HepG2 (cell line): Measurements from ENCODE around the gene PDE1C. TPM values are rescaled to one million over a fixed set of nuclear protein-coding genes. Genes with fewer than 3 reads are reported as not detected.

Source experiments
- ATAC-seq: fragments of 200-7000 bp; cut with Tn5 transposase; 3 replicates; pipeline ENCODE4 v1.9.1; 2020; ENCODE audit warnings: mild to moderate bottlenecking, moderate library complexity
- BruUV-seq: library from RNA; stranded (reverse); fragments of 400-500 nt; replicated peaks from 2 replicates; lab custom pipeline; 2021; lab: Mats Ljungman, UMichigan
- CTCF ChIA-PET: fragments of 300-600 bp; formaldehyde crosslinking; extraction: SDS; loops from one replicate; lab custom pipeline; 2021; ENCODE audit warnings: low total read pairs, inconsistent platforms, low intra/inter-chr PET ratio; lab: Yijun Ruan, JAX
- POLR2A ChIA-PET: fragments of 350-600 bp; sonication (Branson Sonifier 250); formaldehyde crosslinking; loops from one replicate; lab custom pipeline; 2020; ENCODE audit warnings: antibody characterized with exemption, inconsistent platforms; lab: Yijun Ruan, JAX
- DNase-seq: peaks from one replicate; pipeline ENCODE4 v3.0.0-alpha.2; 2015; ENCODE audit warnings: low spot score
- FAIRE-seq: peaks from 3 replicates; lab custom pipeline; 2011; peaks lifted over from hg19 to GRCh38; lab: Jason Lieb, UNC
- H2AFZ ChIP-seq: one replicate; pipeline ENCODE4 v1.6.1; 2011; ENCODE audit warnings: low read length, inconsistent platforms
- H3K27ac ChIP-seq: fragments of 300-600 bp; 3 replicates; pipeline ENCODE4 v1.8.0; 2011; ENCODE audit warnings: mixed run types, mild to moderate bottlenecking, mixed read lengths, low read length, inconsistent platforms; ENCODE audit not compliant: insufficient read depth; ENCODE audit errors: extremely low read length
- H3K27me3 ChIP-seq, 2 experiments: fragments of 200-600 bp in 1 of 2; 2 replicates in 1 of 2; 3 replicates in 1 of 2; pipeline versions ENCODE4 v1.6.0 to v1.8.0; 2011; ENCODE audit warnings: low read length in 2 of 2, mild to moderate bottlenecking in 2 of 2, moderate library complexity in 2 of 2, inconsistent platforms in 1 of 2; ENCODE audit not compliant: insufficient read depth in 2 of 2, control insufficient read depth in 1 of 2
- H3K36me3 ChIP-seq, 2 experiments: fragments of 200-600 bp in 1 of 2; replicated peaks in 1 of 2; 2 replicates in 1 of 2; 3 replicates in 1 of 2; pipeline versions ENCODE4 v1.5.1 to v1.8.0; 2011; ENCODE audit warnings: low read length in 2 of 2, inconsistent platforms in 1 of 2; ENCODE audit not compliant: insufficient read depth in 2 of 2, control insufficient read depth in 1 of 2
- H3K4me1 ChIP-seq: 2 replicates; pipeline ENCODE4 v1.5.1; 2012; ENCODE audit warnings: low read length, inconsistent platforms; ENCODE audit not compliant: insufficient read depth
- H3K4me2 ChIP-seq: 2 replicates; pipeline ENCODE4 v1.6.0; 2011; ENCODE audit warnings: low read depth, low read length, inconsistent platforms
- H3K4me3 ChIP-seq, 3 experiments: fragments of 200-600 bp in 1 of 3; sonication (generic), shearing (Covaris generic) in 1 of 3; replicated peaks in 1 of 3; 2 replicates each; pipeline ENCODE4 v1.5.1; 2011 to 2016; ENCODE audit warnings: low read length in 3 of 3, inconsistent platforms in 2 of 3, low read depth in 2 of 3, mild to moderate bottlenecking in 2 of 3, control low read depth in 1 of 3, mixed read lengths in 1 of 3; ENCODE audit not compliant: insufficient read depth in 1 of 3
- H3K79me2 ChIP-seq: one replicate; pipeline ENCODE4 v1.6.1; 2011; ENCODE audit warnings: low read length, inconsistent platforms; ENCODE audit not compliant: insufficient read depth
- H3K9ac ChIP-seq: 2 replicates; pipeline ENCODE4 v1.6.0; 2011; ENCODE audit warnings: mild to moderate bottlenecking, low read depth, low read length, inconsistent platforms; ENCODE audit not compliant: insufficient read depth
- H3K9me3 ChIP-seq: 2 replicates; pipeline ENCODE4 v1.5.1; 2012; ENCODE audit warnings: mild to moderate bottlenecking, low read length
- H4K20me1 ChIP-seq: 2 replicates; pipeline ENCODE4 v1.6.0; 2011; ENCODE audit warnings: inconsistent platforms, mild to moderate bottlenecking, low read length, moderate library complexity; ENCODE audit not compliant: insufficient read depth
- DZIP1 ChIP-seq: sonication (generic); formaldehyde crosslinking; IDR thresholded peaks from 2 replicates; pipeline ENCODE4 v1.5.0; 2020; ENCODE audit warnings: mild to moderate bottlenecking, missing genetic modification reagents
- FOXK1 ChIP-seq: sonication (generic); formaldehyde crosslinking; IDR thresholded peaks from 2 replicates; pipeline ENCODE4 v1.4.0; 2020; ENCODE audit warnings: low read depth, missing genetic modification reagents, borderline replicate concordance
- MAFF ChIP-seq: IDR thresholded peaks from 2 replicates; pipeline ENCODE4 v1.6.1; 2011; ENCODE audit warnings: low read depth, low read length, improper control_type of control experiment
- MAFK ChIP-seq, 2 experiments: IDR thresholded peaks in 1 of 2; conservative IDR thresholded peaks in 1 of 2; 2 replicates each; pipeline ENCODE4 v1.6.1; 2011; ENCODE audit warnings: improper control_type of control experiment in 2 of 2, low read length in 2 of 2
- ZBTB49 ChIP-seq: sonication (generic); formaldehyde crosslinking; IDR thresholded peaks from 2 replicates; pipeline ENCODE4 v1.4.0; 2020; ENCODE audit warnings: missing genetic modification reagents, borderline replicate concordance
- ZNF142 ChIP-seq: sonication (generic); formaldehyde crosslinking; IDR thresholded peaks from 2 replicates; pipeline ENCODE4 v1.4.0; 2020; ENCODE audit warnings: missing genetic modification reagents
- WGBS: methylation state at CpG from one replicate; pipeline ENCODE4 v1.1.6; 2017; ENCODE audit warnings: low lambda C conversion rate; 5-methylcytosine and 5-hydroxymethylcytosine counted together
- in situ Hi-C: cut with HindIII; loops from 2 replicates; pipeline ENCODE4 v1.10.0; 2017; ENCODE audit warnings: low pct_unique_long_range_greater_than_20kb; ENCODE audit not compliant: extremely low pct_ligation_motif_present
- intact Hi-C: fragments of 100-400 bp; cut with micrococcal nuclease; formaldehyde crosslinking; loops from one replicate; pipeline ENCODE4 v1.10.0; 2022; ENCODE audit not compliant: unreplicated experiment
- polyA plus RNA-seq, 8 experiments: library from polyadenylated mRNA; depleted of rRNA in 3 of 8; stranded (reverse) in 7 of 8; unstranded in 1 of 8; fragments of >200 nt; fragmentation: Illumina TruSeq in 4 of 8; extraction: Trizol in 4 of 8; gene quantifications; 2 replicates each; pipeline versions ENCODE4 v1.2.1 to v1.2.3, GENCODE V29; 2011 to 2016; ENCODE audit warnings: low read depth in 4 of 8, missing spikeins in 1 of 8, mixed read lengths in 1 of 8; ENCODE audit not compliant: insufficient read depth in 1 of 8
- total RNA-seq, 5 experiments: library from RNA; depleted of rRNA; stranded (reverse); fragments of >200 nt; fragmentation: Illumina TruSeq; extraction: Trizol; gene quantifications; 2 replicates each; pipeline ENCODE4 v1.2.3, GENCODE V29; 2016; ENCODE audit warnings: low read depth in 1 of 5

The PDE1C gene
- total and polyA plus RNA-seq, 2 of the 13 experiments (the other 11 are each of a cell fraction or from before 2014, with no cell fraction given) = not detected

GRCh38 chr7:32066441-32066840, 3.8 kb downstream of the PDE1C start (continued):
- TF ChIP-seq ZBTB49 (CRISPR knock-in tag) (no peak), ZNF142 (no peak)

- TF ChIP-seq FOXK1 (no peak), MAFK (conservative IDR thresholded peaks at IDR 0.05 in 1 of 2, IDR thresholded peaks at IDR 0.05 in 1 of 2; ENCODE audit: low read length in 2 of 2) (peak; percentile 31 to 75; a peak in 2 of 4 replicates), MAFF (0 out of 2 replicates have a peak, but pooled peaks have one; percentile 45), DZIP1 (CRISPR knock-in tag) (no peak)
- POLR2A ChIA-PET = no interaction called here
- Histone ChIP-seq H2AFZ (no peak overlapping the region), H3K36me3 (no peaks in the 10 kb centered on the region), H3K4me2 (no peak overlapping the region), H3K27me3 (peaks cover 0 to 3% of the 10 kb centered on the region in 2 experiments; a peak in 2 of 5 replicates), H3K4me1 (no peaks in the 10 kb centered on the region), H4K20me1 (no peaks in the 10 kb centered on the region), H3K9me3 (no peaks in the 10 kb centered on the region), H3K79me2 (no peaks in the 10 kb centered on the region), H3K9ac (no peak overlapping the region), H3K27ac (no peak overlapping the region), H3K4me3 (no peak overlapping the region)
- WGBS = 3% methylated on average over 5 of the region's 5 CpGs
- in situ Hi-C loops = no loop called here
- no TSS peak for BruUV-seq
- no peak for FAIRE-seq
- DNase-seq = no peak
- ATAC-seq = no peak
- CTCF ChIA-PET = no interaction called here
- intact Hi-C loops = no loop called here
Observed at GRCh38 chr7:32063614-32064013, 6.6 kb downstream of the PDE1C start.
